ENCODE measurements around the gene CCL16. TPM values are rescaled to one million over a fixed set of nuclear protein-coding genes. Genes with fewer than 3 reads are reported as not detected.

Gene CCL16
- total RNA-seq, 2 donors from 2014 or later: 0.69 TPM; not detected in 1

DNA sequence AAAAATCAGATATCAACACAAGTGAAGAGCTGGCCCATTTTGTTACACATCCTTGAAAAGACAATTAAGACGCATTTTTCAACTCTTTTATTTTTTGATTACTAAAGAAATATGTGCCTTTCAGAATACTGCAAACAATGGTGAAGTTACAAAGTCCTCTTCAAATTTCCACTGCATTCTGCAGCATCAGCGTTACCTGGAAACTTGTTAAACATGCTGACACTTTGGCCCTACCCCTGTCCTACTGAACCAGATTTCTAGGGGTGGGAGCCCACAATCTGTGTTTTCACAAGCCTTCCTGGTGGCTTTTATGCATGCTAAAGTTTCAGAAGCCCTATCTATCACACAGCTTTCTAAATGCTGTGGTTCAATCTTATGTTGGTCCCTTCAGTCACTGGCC lies 9.8 kb upstream of the CCL16 start:
- intact Hi-C loops (cut with DNase I): no loop called here
- no peak for DNase-seq (ENCODE audit: low spot score)

DNA sequence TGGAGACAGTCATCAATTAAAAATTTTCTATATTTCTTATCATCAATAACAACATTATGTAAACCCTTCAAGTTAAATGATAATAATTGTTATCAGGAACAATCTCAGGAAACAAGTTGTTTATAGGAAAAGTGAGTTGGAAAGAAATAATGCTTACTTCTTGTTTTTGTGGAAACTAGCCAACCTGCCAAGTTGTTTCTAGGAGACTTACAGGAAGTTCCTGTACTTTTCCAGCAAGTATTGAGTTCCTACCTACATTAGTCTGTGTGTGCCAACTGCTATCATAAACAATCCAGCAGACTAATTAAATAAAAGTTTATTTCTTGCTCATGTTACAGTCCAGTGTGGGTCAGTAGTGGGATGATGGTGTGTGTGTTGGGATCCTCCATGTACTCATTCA lies 6.9 kb upstream of the CCL16 start:
- no peak for DNase-seq (ENCODE audit: low spot score)
- intact Hi-C loops (cut with DNase I): no loop called here

DNA sequence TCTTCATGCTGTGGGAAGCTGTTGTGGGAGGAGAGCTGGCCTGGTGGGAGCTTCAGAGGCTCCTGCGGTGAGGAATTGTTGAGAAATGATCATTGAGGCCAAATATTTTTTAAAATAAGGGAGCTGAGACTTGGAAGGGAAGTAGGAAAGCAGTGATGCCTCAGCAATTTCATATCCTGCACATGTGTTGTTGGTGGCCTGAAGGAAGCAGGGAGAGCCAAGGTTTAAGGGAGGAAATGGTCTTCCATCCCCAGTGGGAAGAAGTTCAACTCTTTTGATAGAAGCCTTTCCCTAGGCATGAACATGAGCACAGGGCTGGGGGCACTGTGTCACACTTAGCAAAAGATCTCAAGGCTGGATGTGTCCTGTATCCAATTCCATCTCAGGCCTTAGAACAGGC lies 5.3 kb upstream of the CCL16 start, which contains the start of gene CCL14:
TSS of gene CCL14 (minus strand) at position 87 of the 400 bp plus-strand sequence. CDS start at position 7, 80 bp downstream.
- DNase-seq (ENCODE audit: low spot score): no peak
- intact Hi-C loops (cut with DNase I): no loop called here

DNA sequence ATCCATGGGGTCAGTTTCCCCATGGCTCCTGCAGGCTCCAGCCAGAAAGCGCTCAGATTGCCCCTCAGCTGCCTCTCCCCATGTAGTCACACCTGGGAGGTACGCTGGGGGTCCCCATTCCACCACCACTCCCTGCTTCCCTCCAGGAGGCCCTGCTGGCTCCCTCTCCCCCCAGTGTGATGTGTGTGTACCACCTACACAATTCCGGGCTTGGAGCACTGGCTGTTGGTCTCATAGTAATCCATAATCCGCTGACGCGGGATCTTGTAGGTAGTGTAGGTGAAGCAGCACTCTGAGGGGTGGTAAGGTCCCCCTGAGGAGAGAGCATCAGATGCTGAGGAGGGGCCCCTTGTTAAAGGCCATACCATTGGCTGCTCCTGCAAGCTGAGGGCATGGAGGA lies 2.8 kb upstream of the CCL16 start:
- intact Hi-C loops (cut with DNase I): no loop called here
- no peak for DNase-seq (ENCODE audit: low spot score)

DNA sequence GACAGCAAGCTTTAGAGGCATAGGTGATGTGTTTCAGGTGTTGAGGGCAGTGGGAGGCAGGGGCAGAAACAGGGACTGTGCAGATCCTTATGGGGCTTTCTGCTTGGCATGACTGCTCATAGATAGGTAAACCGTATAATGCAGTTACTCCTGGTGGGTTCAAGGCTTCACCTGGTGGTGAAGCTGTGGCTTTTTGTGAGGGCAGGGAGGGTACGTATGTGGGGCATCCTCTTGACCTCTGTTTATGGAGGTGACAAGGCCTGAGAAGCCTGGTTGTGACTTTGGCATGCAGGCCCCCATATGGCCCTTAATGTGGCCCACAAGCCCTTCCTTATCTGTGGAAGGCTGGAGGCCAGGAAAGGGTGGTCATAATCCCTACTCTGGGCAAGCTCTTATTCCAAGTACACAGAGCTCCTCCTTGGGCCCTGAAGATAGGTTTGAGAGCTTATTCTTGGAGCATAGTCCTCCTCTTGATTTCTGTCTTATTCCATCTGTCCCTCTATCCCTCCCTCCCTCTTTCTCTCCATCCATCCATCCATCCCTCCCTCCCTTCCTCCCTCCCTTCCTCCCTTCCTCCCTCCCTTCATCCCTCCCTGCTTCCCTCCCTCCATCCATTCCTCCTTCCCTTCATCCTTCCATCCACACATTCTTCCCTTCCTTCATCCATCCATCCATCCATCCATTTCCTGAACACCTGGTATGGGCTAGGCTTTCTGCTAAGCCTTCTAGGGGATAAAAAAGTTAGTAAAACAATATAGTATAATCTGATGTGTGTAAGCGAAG lies 1.3 kb upstream of the CCL16 start:
- intact Hi-C loops (cut with DNase I): no loop called here

DNA sequence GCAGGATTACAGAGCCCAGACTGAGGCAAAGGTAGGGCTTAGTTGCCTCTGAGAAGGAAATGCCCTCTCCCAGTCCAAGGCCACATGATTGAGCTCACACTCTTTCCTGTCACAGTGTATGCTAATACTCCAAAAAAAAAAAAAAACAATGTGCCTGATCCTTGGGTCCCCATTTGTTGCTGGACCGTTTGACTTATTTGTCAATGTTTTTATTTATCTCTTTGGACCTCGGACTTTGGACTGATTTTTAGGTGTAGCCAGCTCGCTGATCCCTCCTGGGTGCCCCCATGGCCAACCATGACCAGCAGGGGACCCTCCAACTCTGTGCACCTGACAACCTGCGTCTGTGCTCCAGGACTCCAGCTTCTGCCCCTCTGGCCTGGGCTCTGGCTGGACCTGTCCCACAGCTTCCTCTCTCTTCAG lies 622 bp upstream of the CCL16 start:
- intact Hi-C loops (cut with DNase I): no loop called here
- DNase-seq (ENCODE audit: low spot score): no peak

More for the DNA sequence above, 1.3 kb upstream of the CCL16 start:
- no peak for DNase-seq (ENCODE audit: low spot score)

DNA sequence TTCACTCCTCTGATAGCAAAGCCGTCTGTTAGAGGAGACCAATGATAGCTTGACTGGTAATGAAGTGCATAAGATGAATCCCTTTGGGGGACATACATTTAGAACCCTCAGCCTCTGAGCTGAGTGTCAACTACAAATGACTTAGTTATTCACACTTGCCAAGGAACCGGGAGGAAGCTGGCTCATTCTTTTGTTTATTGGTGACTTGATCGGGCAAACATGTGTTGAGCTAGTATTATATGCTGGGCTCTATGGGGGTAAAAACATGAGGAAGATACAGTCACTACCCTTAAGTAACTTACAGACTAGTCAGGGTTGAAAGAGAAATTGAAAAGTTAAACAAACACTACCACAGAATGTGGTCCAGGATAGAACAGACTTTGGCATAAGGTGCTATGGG lies 3.0 kb downstream of the CCL16 start:
- intact Hi-C loops (cut with DNase I): no loop called here
- DNase-seq (ENCODE audit: low spot score): no peak

DNA sequence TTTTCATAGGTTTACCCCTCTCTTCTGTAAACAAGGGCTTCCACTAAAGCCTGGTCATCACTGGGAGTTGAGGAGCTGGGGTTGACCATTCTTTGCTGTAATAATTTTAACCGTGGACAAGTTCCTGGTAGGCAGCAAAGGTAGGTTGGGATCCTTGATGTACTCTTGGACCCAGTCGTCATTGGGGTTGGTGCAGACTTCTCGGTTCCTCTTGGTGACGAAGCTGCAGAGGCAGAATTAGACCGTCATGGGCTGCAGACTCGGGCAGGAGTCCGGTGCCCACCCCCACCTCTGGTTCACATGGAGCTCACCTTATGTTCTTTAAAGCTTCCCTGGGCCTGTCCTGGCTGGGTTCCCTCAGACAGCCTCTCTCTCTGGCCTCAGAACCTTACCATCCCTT lies 3.8 kb downstream of the CCL16 start:
- DNase-seq (ENCODE audit: low spot score): no peak
- intact Hi-C loops (cut with DNase I): no loop called here

DNA sequence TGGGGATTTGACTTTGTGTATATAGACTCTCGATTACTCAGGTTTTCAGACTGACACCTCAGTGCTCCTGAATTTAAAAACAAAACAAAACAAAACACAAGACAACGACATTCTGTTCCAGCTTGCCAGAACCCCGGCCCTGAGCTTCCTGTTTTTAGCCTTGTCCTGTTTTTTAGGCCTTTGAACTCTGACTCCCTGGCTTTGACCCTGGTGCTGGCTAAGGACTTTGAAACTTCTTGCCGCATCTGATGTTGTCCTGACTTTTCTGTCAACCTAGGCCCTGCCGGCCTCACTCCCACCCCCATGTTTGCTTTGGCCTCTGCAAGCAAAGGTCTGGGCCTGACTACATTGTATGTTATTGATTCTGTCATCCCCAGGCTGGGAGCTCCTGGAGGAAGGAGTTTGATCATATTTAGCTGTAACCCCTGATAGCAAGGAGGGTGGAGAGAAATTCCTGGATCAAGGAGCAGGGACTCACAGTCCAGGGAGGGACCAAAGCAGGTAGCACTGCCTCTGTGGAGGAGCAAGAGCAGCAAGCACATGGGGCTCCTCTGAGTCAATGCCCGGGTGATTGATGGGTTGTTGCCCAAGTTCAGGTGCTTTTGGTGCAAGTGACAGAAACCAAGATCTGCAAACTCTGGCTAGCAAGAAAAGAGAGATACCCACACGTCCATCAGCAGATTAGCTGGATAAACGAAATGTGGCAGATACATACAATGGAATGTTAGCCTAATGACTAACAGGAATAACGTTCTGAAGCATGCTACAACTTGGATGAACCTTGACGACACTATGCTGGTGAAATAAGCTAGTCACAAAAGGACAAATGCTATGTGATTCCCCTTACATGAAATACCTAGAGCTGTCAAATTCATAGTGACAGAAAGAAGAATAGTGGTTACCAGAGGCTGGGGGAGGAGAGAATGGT lies 7.7 kb downstream of the CCL16 start:
- no peak for DNase-seq (ENCODE audit: low spot score)
- intact Hi-C loops (cut with DNase I): no loop called here

DNA sequence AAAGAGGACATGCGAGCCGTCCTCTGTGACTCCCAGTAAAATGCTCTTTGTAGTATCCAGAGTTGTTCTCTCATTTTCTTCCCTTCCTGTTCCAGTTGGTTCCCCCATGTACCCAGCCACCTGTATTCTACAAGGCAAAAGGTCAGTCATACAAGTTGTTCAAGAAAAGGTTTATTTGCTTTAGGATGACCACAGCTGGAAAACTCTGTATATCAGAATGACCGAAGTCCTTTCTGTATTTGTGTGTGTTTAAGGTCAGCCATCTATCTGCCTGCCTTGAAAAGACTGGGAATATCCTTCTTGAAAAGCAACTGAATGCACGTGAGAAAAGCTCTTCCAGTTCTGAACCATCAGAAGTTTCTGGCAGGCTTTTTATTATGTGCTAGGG lies 8.4 kb downstream of the CCL16 start:
- no peak for DNase-seq (ENCODE audit: low spot score)
- intact Hi-C loops (cut with DNase I): no loop called here

DNA sequence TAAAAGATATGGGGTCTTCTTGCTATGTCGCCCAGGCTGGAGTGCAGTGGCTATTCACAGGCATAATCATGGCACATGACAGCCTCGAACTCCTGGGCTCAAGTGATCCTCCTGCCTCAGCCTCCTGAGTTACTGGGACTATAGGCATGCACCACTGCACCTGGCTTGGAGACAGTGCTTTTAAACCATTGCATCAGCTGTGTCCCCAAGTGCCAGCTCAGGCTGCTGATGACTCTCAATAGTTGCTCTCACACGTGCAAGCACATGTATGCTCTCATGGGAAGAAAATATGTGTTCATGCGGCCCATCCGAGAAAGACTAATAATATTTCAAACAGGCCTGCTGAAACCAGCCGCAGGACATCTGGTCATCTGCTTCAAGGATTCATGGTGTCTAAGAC lies 8.8 kb downstream of the CCL16 start:
- no peak for DNase-seq (ENCODE audit: low spot score)
- intact Hi-C loops (cut with DNase I): no loop called here

DNA sequence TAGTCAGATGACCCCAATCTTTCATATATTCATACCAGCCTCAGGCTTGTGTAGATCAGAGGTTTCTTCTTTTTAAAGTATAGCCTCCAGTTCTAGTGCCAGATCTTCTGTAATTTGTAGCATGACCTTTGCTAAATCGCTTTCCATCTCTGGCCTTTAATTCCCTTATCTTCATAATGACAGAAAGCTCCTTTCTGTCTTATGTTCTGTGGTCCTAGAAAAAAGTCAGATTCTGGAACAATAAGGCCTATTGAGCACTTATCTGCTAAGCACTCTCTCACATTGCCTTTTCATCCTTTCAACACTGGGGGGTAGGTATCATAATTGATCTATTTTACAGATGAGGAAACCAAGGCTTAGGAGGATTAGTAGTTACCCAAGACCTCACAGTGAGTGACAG lies 9.2 kb downstream of the CCL16 start:
- intact Hi-C loops (cut with DNase I): no loop called here
- no peak for DNase-seq (ENCODE audit: low spot score)

DNA sequence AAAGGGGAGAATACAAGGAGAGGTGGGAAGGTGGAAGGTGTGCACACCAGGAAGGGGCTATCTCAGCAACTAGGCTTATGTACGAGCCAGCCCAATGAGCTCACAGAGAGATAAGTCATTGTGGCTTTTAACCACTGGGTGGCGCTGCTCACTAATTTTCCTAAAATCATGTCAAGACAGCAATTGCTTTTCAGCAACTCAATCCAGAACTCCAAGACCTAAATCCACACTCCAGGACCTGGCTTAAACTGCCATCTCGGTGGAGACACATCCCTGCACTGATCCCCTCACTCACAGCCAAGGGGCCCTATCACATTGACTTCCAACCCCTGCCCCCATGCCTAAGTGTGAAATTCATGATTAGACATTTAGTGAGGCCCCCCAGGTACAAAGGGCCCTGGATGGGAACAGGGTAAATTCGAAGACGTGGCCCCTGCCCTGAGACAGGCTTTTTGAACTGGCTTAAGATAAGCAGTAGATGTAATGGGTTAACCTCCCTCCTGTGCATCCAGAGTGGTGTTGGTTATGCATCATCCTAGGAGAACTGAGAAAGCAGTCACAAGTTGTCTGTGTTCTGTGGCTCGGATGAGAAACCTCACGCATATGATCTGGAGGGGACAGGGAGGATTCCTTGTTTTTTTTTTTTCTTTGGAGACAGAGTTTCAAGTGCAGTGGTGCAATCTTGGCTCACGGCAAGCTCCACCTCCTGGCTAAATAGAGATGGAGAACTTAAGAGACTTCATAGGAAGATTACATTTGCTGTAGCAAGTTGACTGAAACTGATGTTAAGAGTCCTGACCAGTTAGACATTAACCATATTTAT lies 11.5 kb downstream of the CCL16 start:
- intact Hi-C loops (cut with DNase I): loop anchor here (5.0 to 10.0 kb wide), 3 partner anchors 178 to 515 kb away; partner anchors contain the start of gene ZNHIT3 (in 1 of the 2)
- DNase-seq (ENCODE audit: low spot score): no peak

DNA sequence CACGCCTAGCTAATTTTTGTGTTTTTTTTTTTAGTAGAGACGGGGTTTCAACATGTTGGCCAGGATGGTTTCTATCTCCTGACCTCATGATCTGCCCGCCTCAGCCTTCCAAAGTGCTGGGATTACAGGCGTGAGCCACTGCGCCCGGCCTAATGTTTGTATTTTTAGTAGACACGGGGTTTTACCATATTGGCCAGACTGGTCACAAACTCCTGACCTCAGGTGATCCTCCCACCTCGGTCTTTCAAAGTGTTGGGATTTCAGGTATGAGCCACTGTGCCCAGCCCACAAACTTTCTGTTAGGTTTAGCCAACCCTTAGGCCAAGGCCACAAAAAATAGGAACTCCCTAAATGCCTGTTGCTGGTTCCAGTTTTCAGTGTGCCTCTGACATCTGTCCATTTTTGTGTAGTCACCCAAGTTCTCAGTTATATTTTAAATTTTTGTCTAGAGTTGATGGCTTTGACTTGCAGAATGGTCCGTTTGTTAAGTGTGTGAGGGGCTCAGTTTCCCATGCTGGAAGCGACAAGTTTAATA lies 12.7 kb downstream of the CCL16 start:
- intact Hi-C loops (cut with DNase I): loop anchor here (5.0 to 10.0 kb wide), 3 partner anchors 179 to 516 kb away; partner anchors contain the start of gene ZNHIT3 (in 1 of the 2)

DNA sequence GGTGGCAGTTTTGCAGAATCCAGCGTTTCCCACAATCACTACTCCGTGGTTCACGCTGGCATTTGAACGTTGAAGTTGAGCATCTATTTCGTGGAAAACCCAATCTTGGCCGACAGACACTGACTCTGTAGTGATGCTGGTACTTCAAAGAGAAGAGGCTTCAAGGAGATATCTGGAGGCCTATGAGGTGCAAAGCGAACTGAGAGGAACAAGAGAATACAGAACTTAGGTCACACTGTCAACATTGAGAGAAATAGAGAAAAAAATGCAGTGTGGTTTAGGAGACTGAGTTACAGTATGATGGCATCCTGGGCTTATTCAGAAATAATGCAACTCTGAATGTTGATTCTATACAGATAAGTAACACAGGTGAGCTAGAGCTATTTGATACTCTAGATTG lies 16.0 kb downstream of the CCL16 start:
- DNase-seq (ENCODE audit: low spot score): no peak
- intact Hi-C loops (cut with DNase I): loop anchor here (5.0 to 10.0 kb wide), 3 partner anchors 182 to 520 kb away; partner anchors contain the start of gene ZNHIT3 (in 1 of the 2)

More for the DNA sequence above, 12.7 kb downstream of the CCL16 start:
- DNase-seq (ENCODE audit: low spot score): no peak

DNA sequence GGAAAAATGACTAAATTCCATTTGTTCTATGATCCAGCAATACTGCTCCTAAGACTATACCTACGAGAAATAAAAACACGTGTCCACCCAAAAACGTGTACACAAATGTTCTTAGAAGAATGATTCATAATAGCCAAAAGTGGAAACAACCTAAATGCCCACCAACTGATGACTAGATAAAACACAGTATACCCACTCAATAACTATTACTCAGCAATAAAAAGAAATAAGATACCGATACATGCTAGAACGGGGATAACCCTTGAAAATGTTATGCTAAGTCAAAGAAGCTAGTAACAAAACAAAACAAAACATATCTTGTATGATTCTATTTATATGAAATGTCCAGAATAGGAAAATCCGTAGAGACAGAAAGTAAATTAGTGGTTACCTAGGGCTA lies 17.6 kb downstream of the CCL16 start:
- intact Hi-C loops (cut with DNase I): loop anchor here in 1 of 2 donors (10.0 kb wide), 1 partner anchor 521 kb away; the partner anchor contains the start of gene ZNHIT3
- DNase-seq (ENCODE audit: low spot score): no peak

DNA sequence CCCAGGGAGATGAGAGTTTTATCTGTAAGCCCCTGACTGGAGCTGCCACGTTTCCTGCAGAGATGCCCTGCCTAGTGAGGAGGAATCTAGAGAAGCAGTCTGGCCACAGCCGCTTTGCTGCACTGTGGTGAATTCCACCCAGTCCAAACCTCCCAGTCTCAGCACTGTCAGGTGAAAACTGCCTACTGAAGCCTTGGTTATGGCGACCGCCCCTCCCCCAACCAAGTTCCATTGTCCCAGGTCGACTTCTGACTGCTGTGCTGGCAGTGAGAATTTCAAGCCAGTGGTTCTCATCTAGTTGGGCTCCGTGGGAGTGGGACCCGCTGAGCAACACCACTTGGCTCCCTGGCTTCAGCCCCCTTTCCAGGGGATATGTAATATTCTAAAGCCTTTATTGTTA lies 27.6 kb downstream of the CCL16 start:
- no peak for DNase-seq (ENCODE audit: low spot score)
- intact Hi-C loops (cut with DNase I): no loop called here

DNA sequence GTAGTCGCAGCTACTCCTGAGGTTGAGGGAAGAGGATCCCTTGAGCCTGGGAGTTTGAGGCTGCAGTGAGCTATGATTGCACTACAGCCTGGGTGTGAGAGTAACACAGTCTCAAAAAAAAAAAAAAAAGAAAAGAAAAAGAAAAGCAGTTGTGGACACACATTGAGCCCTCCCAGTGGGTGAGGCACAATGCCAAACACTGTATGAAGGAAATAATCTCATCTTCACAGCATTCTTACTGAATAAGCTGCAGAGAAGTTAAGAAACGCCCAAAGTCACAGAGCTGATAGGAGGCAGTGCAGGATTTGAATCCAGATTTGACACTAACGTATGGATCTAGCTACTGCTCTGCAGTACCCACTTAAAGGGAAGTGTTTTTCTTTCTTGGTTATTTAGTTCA lies 31.9 kb downstream of the CCL16 start:
- DNase-seq (ENCODE audit: low spot score): no peak
- intact Hi-C loops (cut with DNase I): no loop called here

DNA sequence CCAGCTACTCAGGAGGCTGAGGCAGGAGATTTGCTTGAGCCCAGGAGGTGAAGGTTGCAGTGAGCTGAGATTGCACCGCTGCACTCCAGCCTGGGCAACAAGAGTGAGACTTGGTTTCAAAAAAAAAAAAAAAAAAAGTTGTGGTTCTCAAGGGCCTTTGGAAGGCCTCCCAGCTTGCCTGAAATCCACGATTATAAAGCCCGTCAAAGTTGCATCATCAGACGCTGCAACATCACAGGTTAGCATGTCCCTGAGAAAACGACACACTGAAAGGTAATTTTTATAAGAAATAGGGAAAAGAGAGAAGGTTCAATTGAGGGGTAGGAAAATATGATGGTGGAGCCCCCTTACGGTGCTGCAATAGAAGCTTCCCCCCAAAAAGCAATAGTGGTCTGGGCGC lies 33.2 kb downstream of the CCL16 start:
- no peak for DNase-seq (ENCODE audit: low spot score)
- intact Hi-C loops (cut with DNase I): no loop called here

Measured in posterior vena cava (tissue), 2 donors.